Melanocyte of skin (primary cell): ENCODE results near the gene RIMS4. TPM values are rescaled to one million over a fixed set of nuclear protein-coding genes. Genes with fewer than 3 reads are reported as not detected.

Source experiments
- total RNA-seq, 2 donors: library from RNA; depleted of rRNA; stranded (reverse); fragments of >200 nt; gene quantifications; 2 replicates each; pipeline ENCODE4 v1.2.3, GENCODE V29; 2012

RIMS4 gene
- total RNA-seq: under 1 TPM in 1 of 2 donors, not detected in 1; under 0.01 TPM

DNA sequence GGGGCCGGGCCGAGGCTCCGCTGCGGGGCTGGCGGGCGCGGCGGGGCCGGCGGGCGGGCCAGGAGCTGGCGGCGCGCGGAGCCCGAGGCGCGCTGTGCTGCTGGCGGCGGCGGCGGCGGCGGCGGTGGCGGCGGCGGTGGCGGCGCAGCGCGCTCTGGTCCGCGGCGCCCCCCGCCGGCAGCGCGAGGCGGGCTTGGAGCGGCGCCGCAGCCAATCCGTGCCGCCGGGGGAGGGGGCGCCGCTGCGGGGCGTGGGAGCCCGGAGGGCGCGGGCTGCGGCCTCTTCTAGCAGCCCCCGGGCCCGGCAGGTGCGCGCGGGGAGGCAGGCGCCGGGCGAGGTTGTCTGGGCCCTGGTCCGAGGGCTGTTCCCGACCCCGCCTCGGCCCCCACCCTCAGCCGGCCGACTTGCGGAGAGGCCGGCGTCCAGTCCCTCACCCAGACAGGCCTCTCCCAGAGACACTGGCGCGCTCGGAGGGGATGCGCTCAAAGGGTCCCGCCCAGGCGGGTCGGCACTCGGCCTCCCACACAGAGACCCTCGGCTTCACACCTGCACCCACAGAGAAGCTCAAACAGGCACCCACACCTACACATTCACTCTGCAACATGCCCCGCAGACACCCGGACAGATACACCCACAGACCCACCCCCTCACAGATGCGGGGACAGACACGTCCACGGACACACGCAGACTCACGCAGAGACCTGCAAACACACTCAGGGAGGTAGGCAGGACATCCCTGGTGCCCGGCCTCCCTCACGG lies at the start of gene RIMS4:
RIMS4 (minus strand) TSS at position 156 of the 759 bp plus-strand sequence. CDS start 275 bp downstream, outside the sequence.

DNA sequence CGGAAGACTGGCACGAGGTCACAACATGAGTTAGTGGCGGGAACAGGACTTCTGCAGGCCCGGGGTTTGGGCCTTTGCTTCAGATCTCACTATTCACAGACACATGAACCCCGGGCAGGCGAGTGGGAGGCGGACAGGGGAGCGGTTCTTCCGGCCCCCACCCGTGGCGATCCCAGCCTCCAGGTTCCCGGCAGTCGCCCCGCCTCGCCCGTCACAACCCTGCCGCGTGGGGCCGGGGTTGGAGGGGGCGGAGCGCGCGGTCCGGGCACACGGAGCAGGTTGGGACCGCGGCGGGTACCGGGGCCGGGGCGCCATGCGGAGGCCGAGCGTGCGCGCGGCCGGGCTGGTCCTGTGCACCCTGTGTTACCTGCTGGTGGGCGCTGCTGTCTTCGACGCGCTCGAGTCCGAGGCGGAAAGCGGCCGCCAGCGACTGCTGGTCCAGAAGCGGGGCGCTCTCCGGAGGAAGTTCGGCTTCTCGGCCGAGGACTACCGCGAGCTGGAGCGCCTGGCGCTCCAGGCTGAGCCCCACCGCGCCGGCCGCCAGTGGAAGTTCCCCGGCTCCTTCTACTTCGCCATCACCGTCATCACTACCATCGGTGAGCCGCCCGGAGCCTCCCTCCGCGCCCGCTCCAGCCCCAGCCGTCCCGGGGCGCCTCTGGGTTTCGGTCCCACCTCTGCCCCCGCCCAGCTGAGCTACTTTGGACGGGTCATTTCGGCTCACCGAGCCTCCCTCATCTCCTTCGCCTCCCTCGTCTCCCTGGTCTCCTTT lies 64.6 kb downstream of the RIMS4 start, which contains the start of gene KCNK15:
KCNK15 (plus strand) TSS at position 268 of the 769 bp plus-strand sequence; CDS start at position 314, 46 bp downstream.

DNA sequence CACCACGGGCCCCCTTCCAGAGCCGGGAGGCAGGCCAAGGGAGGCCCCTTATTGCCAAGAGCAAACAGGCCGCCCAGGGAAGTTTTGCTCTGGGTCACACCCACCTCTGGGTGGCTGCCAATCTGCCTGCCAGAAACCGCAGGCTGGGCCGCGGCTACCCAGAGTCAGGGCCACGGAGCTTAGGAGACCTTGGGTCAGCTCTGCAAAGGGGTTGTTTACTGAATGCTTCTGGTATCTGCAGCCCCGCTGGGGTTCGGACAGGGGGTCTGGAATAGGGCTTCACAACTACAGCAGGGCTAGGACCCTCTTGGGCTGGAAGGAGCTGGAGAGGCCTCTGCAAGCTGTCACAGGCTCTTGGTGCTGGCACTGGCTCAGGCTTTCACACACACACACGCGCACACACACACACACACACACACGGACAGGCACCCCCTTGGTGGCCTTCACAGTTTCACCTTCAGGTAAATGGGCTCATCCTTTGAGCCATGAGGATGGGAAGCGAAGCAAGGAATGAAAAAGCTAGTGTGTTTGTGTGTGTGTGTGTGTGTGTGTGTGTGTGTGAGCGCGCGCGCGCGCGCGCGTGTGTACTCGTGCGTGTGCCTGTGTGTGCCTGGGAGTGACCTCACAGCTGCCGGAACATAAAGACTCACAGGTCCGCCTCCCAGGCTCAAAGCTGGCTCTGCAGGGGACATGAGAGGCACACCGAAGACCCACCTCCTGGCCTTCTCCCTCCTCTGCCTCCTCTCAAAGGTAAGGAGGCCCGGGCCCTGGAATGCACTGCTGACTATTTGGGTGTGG lies 95.4 kb downstream of the RIMS4 start, which contains the start of gene CCN5:
CCN5 (plus strand) TSS at position 669 of the 798 bp plus-strand sequence; CDS start at position 691, 22 bp downstream.

Other genes starting within 250 kb of the RIMS4 start
- gene PKIG, start 228.0 kb downstream of the RIMS4 start, total RNA-seq: 10 to 100 TPM; 16.0 to 25.5 TPM
- gene ADA, start 158.8 kb downstream of the RIMS4 start, total RNA-seq: 1 to 10 TPM; 5.2 to 7.3 TPM
- gene CCN5, start 95.2 kb downstream of the RIMS4 start, total RNA-seq: 1 to 10 TPM in 1 of 2 donors, under 1 TPM in 1; 0.69 to 1.3 TPM
- gene KCNK15, start 64.7 kb downstream of the RIMS4 start, total RNA-seq: under 1 TPM; 0.34 to 0.67 TPM
- gene YWHAB, start 75.2 kb upstream of the RIMS4 start, total RNA-seq: 100 to 1,000 TPM; 156 to 160 TPM
- gene PABPC1L, start 99.5 kb upstream of the RIMS4 start, total RNA-seq: 10 to 100 TPM; 13.1 to 19.0 TPM
- 10 to 100 TPM; 16.5 to 18.6 TPM for gene TOMM34, start 149.9 kb upstream of the RIMS4 start, total RNA-seq
- gene STK4, start 156.0 kb upstream of the RIMS4 start, total RNA-seq: 10 to 100 TPM; 23.4 to 39.0 TPM